Measurements from ENCODE around the gene OCSTAMP.
A peak's percentile ranks its signal among the peaks of the same experiment; 100 is the strongest.

OCSTAMP gene

DNA sequence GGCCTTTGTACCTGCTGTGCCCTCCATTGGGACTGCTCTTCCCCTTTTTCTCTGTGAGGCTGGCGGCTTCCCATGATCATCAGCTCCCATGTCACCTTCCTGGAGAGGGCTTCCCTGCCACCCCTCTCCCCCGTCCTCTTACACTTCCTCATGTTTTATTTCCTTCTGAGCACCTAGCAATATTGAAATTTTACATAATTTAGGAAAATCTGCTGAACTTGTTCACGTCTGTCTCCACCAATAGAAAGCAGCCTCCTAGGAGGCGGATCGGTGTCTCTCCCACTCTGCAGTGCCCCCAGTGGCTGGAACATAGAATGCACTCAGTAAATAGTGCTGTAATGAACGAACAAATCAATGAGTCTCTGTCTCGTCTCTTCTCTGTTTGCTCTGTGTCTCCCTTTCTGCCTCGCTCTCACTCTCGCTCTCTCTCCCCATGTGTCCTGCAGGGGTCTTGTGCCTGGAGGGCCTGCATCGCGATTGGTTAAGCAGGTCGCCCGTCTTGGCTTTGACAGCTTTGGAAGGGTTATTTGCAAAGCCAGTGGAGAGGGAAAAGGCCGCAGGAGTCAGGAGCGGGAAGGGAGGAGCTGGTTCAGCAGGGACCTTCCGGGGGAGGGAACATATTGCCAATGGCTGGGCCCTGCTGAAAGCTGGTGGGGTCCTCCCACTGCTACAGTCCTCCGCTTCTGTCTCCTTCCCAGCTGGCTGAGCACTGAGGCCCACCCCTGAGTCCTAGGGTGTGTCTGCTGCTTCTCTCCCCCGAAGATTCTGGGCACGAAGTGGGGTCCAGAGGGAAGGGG, 12.1 kb upstream of the OCSTAMP start:
- TF ChIP-seq, protein P1, sequence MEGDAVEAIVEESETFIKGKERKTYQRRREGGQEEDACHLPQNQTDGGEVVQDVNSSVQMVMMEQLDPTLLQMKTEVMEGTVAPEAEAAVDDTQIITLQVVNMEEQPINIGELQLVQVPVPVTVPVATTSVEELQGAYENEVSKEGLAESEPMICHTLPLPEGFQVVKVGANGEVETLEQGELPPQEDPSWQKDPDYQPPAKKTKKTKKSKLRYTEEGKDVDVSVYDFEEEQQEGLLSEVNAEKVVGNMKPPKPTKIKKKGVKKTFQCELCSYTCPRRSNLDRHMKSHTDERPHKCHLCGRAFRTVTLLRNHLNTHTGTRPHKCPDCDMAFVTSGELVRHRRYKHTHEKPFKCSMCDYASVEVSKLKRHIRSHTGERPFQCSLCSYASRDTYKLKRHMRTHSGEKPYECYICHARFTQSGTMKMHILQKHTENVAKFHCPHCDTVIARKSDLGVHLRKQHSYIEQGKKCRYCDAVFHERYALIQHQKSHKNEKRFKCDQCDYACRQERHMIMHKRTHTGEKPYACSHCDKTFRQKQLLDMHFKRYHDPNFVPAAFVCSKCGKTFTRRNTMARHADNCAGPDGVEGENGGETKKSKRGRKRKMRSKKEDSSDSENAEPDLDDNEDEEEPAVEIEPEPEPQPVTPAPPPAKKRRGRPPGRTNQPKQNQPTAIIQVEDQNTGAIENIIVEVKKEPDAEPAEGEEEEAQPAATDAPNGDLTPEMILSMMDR (IDR thresholded peaks at IDR 0.05; ENCODE audit: extremely low read depth, insufficient read depth, missing control alignments) = peak; percentile 75
- in situ Hi-C loops (cut with MboI; ENCODE audit: low pct_unique_long_range_greater_than_20kb, low sequenced_read_pairs, unreplicated experiment) = no loop called here

DNA sequence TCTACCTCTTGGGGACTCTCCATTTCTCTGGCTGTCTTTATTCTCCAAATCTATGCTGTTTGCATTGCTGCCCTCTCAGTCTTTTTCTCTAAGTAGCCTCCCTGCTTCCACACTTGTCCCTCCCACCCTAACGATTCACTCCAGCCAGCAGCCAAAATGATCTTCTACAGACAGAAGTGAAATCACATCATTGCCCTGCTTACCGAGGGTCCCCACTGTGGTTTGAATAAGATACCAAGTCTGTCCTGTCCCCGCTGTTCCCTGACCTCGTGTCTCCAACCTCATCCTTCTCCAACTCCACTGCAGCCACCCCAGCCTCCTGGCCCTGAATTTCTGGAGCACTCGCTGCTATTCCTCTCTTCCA, 11.5 kb upstream of the OCSTAMP start:
- TF ChIP-seq, protein P1 (IDR thresholded peaks at IDR 0.05; ENCODE audit: extremely low read depth, insufficient read depth, missing control alignments) = no peak
- no peak for DNase-seq (ENCODE audit: low spot score)
- in situ Hi-C loops (cut with MboI; ENCODE audit: low pct_unique_long_range_greater_than_20kb, low sequenced_read_pairs, unreplicated experiment) = no loop called here

More for the DNA sequence above, 12.1 kb upstream of the OCSTAMP start:
- DNase-seq (ENCODE audit: low spot score) = peak; percentile 80

DNA sequence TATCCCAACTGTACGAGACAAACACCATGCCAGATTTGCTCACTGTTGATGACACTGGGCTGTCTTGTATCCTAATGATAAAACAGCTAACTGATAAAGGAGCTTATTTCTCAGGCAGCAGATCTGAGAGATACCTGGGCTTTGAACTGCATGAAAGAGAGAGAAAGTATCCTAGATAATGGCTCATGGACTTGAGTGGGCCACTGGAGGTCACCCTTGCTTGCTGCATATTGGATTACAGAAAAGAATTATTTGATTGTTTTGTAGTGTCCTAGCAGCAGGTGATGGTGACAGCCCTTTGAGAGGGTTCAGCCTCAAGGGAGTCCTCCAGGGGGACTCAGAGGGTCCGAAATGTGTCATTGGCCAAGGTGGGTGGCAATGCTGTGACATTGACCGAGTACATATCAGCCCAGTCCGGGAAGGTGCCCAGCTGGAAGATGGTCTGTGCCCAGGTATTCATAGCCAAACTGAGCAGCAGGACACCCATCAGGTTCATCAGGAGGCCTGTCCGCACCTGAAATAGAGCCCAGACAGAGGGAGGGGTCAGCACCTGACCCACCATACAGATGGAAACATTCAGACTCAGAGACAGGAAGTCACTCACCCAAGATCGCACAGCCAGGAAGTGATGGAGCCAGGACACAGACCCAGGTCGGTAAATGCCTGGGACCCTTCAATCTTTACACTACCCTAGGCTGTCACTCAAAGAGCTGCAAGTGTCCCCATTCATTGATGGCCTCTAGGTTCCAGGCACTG, 9.4 kb upstream of the OCSTAMP start:
- in situ Hi-C loops (cut with MboI; ENCODE audit: low pct_unique_long_range_greater_than_20kb, low sequenced_read_pairs, unreplicated experiment) = no loop called here
- TF ChIP-seq, protein P1 (IDR thresholded peaks at IDR 0.05; ENCODE audit: extremely low read depth, insufficient read depth, missing control alignments) = no peak
- DNase-seq (ENCODE audit: low spot score) = no peak

DNA sequence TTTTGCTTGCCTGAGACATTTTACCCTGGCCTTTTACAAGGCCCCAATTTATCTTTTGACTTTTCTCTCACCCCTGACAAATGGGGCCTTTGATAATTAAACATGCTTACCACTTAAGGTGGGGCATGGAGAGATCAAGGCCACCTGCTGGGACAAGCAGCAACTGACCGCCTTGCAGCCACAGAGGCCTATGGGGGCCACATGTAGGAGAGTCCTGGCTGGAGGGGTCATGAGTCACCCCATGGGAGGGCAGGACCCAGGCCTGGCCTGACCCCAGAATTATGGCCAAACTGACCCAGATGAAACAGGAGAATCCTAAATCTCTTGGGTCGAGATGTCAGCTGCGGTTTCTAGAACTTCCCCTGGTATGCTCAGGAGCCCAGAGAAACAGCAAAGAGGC, 8.5 kb upstream of the OCSTAMP start:
- TF ChIP-seq, protein P1 (IDR thresholded peaks at IDR 0.05; ENCODE audit: extremely low read depth, insufficient read depth, missing control alignments) = no peak
- in situ Hi-C loops (cut with MboI; ENCODE audit: low pct_unique_long_range_greater_than_20kb, low sequenced_read_pairs, unreplicated experiment) = no loop called here
- no peak for DNase-seq (ENCODE audit: low spot score)

DNA sequence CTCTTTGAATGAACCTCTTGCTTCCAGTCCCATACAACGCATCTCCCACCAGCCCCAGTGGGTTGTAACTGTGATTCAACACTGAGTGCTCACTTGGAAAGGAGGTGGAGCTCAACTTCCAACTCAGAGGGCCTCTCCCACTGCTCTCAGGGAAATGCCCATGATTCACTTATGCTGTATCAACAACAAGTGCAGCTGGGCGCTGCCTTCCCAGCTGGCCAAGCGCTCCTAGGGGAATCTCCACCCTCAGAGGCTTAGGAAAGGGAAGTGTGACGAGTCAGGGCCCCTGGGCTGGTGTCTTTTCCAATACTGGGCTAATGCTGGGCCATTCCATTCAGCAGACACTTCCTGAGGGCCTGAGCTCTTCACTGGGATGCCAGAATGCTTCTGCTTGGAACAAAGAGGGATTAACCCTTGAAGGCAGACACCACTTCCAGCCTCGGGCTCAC, 8.1 kb upstream of the OCSTAMP start:
- in situ Hi-C loops (cut with MboI; ENCODE audit: low pct_unique_long_range_greater_than_20kb, low sequenced_read_pairs, unreplicated experiment) = no loop called here
- TF ChIP-seq, protein P1 (IDR thresholded peaks at IDR 0.05; ENCODE audit: extremely low read depth, insufficient read depth, missing control alignments) = no peak
- no peak for DNase-seq (ENCODE audit: low spot score)

DNA sequence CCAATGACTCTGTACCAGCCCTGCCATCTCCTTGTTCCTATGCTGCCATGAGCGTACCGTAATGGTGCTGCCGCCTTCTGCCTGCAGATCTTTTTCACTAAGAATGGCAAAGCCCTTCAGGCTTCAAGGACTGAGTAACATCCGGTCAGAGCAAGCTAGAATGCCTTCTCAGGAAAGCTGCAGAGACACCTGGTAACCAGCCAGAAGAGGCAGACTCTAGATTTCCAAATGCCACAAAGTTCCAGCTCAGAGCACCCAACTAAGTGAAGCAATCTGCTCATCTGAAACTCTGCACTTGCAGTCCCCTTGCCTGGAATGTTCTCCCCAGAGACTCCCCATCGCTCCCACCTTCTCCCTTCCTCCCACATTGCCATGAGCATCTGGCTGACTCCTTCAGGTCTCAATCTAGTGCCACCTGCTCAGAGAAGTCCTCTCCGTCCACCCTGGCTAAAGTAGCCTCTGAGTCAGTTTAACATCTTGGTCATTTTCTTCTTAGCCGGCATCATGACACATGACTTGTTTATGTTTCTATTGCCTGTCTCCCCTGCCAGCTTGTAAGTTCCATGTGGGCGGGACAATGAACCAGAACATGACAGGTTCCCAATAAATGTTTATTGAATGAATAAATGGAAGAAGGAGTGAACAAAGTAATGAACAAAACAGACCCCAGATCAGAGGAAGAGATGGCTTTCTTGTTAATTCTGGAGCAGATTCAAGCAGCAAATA, 6.9 kb upstream of the OCSTAMP start:
- in situ Hi-C loops (cut with MboI; ENCODE audit: low pct_unique_long_range_greater_than_20kb, low sequenced_read_pairs, unreplicated experiment) = no loop called here
- TF ChIP-seq, protein P1 (IDR thresholded peaks at IDR 0.05; ENCODE audit: extremely low read depth, insufficient read depth, missing control alignments) = no peak
- DNase-seq (ENCODE audit: low spot score) = no peak

Measured in GM13977 (cell line).